Measurements from ENCODE around the gene BANF2. TPM values are rescaled to one million over a fixed set of nuclear protein-coding genes. Genes with fewer than 3 reads are reported as not detected.

BANF2 gene
- total RNA-seq, 1 experiment from 2014 or later = not detected

- Histone ChIP-seq H3K9me3 (ENCODE audit: control insufficient read depth, low read depth, low read length) (no peaks in the 10 kb centered on the region), H3T11ph (ENCODE audit: low read length) (no peak overlapping the region), H3K4ac (ENCODE audit: low read depth, low read length) (no peak overlapping the region), H3K9ac (ENCODE audit: extremely low read depth, insufficient read length, low read length) (no peak overlapping the region), H4K8ac (replicated peaks; ENCODE audit: insufficient read length, low read depth, low read length) (no peak overlapping the region), H3K79me2 (ENCODE audit: insufficient read depth, low read length) (peaks cover 26% of the 10 kb centered on the region; the same call in 1 of the 2 replicates), H2BK12ac (ENCODE audit: insufficient read length, low read depth, low read length) (no peak overlapping the region), H3K27ac (ENCODE audit: insufficient read length, low read depth, low read length) (no peak overlapping the region), H2BK15ac (ENCODE audit: low read depth, low read length) (no peak overlapping the region), H4K91ac (ENCODE audit: insufficient read length, low read depth, low read length) (no peak overlapping the region), H2BK120ac (ENCODE audit: low read depth, low read length, poor library complexity, severe bottlenecking) (no peak overlapping the region), H2BK5ac (ENCODE audit: insufficient read length, low read length) (no peak overlapping the region), H3K27me3 (ENCODE audit: insufficient read depth, low read length) (no peaks in the 10 kb centered on the region), H3K14ac (ENCODE audit: insufficient read depth, low read length) (no peak overlapping the region), H3K4me2 (ENCODE audit: insufficient read depth, insufficient read length, low read length) (no peak overlapping the region), H2BK20ac (ENCODE audit: low read depth, low read length, poor library complexity, severe bottlenecking) (no peak overlapping the region), H2AFZ (ENCODE audit: low read length) (no peak overlapping the region), H3K79me1 (ENCODE audit: insufficient read depth, low read depth, low read length, poor library complexity, severe bottlenecking) (peaks cover 4% of the 10 kb centered on the region), H3K4me1 (ENCODE audit: insufficient read depth, low read length) (peaks cover 2% of the 10 kb centered on the region), H3K56ac (ENCODE audit: insufficient read length, low read depth, low read length) (no peak overlapping the region), H3K23ac (ENCODE audit: insufficient read length, low read depth, low read length) (no peak overlapping the region), H4K20me1 (ENCODE audit: control insufficient read depth, insufficient read depth, insufficient read length) (no peaks in the 10 kb centered on the region), H4K5ac (ENCODE audit: insufficient read length, low read depth, low read length) (no peak overlapping the region), H3K18ac (ENCODE audit: insufficient read length, low read depth, low read length) (no peak overlapping the region), H2AK5ac (ENCODE audit: insufficient read length, low read length) (no peak overlapping the region), H3K23me2 (ENCODE audit: insufficient read length, low read depth, low read length, poor library complexity, severe bottlenecking) (no peaks in the 10 kb centered on the region)
- peaks cover 31 to 49% of the 10 kb centered on the region in 2 experiments for H3K4me1 Mint-ChIP-seq
- peak overlapping the region in 2 of 3 experiments; percentile 32 to 88; a peak in 3 of 7 replicates for H3K27ac Mint-ChIP-seq
- peaks cover 40 to 49% (median 42%) of the 10 kb centered on the region in 3 experiments for H3K36me3 Mint-ChIP-seq (ENCODE audit: insufficient read depth in 1 of 3, low read depth in 3 of 3)
- no peak for DNase-seq
- H3K9me3 Mint-ChIP-seq = peaks cover 11 to 22% of the 10 kb centered on the region in 2 experiments
- no CpG with 5 or more reads among the region's 5 CpGs for WGBS (ENCODE audit: extremely low coverage, insufficient read length, low lambda C conversion rate)
- no peaks in the 10 kb centered on the region; the same call in 1 of the 2 replicates for H3K27me3 Mint-ChIP-seq (ENCODE audit: low read depth)
- H3K4me3 Mint-ChIP-seq = no peak overlapping the region
- TF ChIP-seq CTCF (conservative IDR thresholded peaks at IDR 0.05) = no peak
Measured at GRCh38 chr20:17661121-17661744, 38.5 kb upstream of the BANF2 start.
